Measurements from ENCODE around the gene GPD1L.

Gene GPD1L

GRCh38 chr3:32077260-32078084 lies 28.9 kb upstream of the GPD1L start:
- H3K36me3 Mint-ChIP-seq (ENCODE audit: low read depth) = no peaks in the 10 kb centered on the region
- no peaks in the 10 kb centered on the region for H3K27me3 Mint-ChIP-seq (ENCODE audit: low read depth, poor library complexity)
- no peak for DNase-seq
- peaks cover 11% of the 10 kb centered on the region for H3K9me3 Mint-ChIP-seq
- peaks cover 43% of the 10 kb centered on the region for H3K4me1 Mint-ChIP-seq
- no peak overlapping the region for H3K4me3 Mint-ChIP-seq
- H3K27ac Mint-ChIP-seq = peak overlapping the region; percentile 77
- no peak for TF ChIP-seq CTCF (IDR thresholded peaks at IDR 0.05)

DNA sequence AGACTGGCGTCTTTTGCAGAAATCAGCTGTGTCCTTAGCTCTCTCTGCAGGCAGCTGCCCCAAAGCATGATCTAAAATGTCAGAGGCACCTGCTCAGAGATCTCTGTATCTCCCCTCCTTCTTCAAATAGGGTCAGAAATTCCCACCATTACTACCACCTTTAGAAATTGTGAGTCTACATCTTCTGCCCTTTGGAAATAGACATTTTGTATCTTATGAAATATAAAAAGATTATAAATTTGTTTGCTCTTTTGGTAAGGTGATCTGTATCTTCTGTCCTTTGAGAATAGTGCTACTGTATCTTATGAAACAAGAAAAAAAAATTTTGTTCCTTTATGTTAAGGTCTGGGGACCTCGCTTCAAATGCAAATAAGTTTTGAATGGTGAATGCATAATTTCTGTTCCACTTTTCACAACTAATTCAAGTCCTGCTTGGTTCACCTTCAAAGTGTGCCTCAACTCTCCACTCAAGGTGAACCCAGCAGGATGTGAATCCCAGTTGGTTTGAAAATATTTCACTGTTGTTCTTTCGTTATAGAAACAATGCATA lies 28.3 kb upstream of the GPD1L start:
- Mint-ChIP-seq H3K4me3 (no peak overlapping the region), H3K36me3 (ENCODE audit: low read depth) (no peaks in the 10 kb centered on the region), H3K27ac (peak overlapping the region; percentile 70), H3K4me1 (peaks cover 48% of the 10 kb centered on the region), H3K9me3 (peaks cover 11% of the 10 kb centered on the region), H3K27me3 (ENCODE audit: low read depth, poor library complexity) (no peaks in the 10 kb centered on the region)
- no peak for DNase-seq
- TF ChIP-seq CTCF (IDR thresholded peaks at IDR 0.05) = no peak

DNA sequence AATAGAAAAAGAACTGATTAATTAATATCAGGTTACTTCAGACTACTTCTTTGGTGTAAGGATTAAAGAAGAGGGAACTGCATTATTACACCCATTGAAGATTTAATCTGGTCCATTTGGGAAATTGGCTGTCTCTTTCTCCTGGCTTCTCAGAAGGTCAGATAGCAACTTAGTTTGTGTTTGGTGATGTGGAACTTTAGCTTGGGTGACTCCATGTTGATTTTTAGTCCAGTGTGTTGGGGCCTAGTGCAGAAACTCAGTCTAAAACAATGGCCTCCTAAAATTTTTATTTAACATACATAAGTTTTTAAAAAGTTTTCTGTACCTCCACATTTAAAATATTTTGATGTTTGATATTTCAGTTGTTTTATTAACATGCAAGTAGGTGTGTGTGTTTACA lies 27.6 kb upstream of the GPD1L start:
- Mint-ChIP-seq H3K27ac (no peak overlapping the region), H3K36me3 (ENCODE audit: low read depth) (no peaks in the 10 kb centered on the region)

GRCh38 chr3:32082721-32083120 lies 23.7 kb upstream of the GPD1L start:
- H3K27ac Mint-ChIP-seq = no peak overlapping the region
- H3K4me3 Mint-ChIP-seq = no peak overlapping the region
- no peak for DNase-seq
- H3K27me3 Mint-ChIP-seq (ENCODE audit: low read depth, poor library complexity) = peaks cover 4% of the 10 kb centered on the region
- peaks cover 32% of the 10 kb centered on the region for H3K4me1 Mint-ChIP-seq
- H3K36me3 Mint-ChIP-seq (ENCODE audit: low read depth) = no peaks in the 10 kb centered on the region
- H3K9me3 Mint-ChIP-seq = peaks cover 23% of the 10 kb centered on the region
- TF ChIP-seq CTCF (IDR thresholded peaks at IDR 0.05) = no peak

More for the DNA sequence above, 27.6 kb upstream of the GPD1L start:
- no peak for DNase-seq
- H3K9me3 Mint-ChIP-seq = peaks cover 11% of the 10 kb centered on the region
- H3K27me3 Mint-ChIP-seq (ENCODE audit: low read depth, poor library complexity) = peaks cover 4% of the 10 kb centered on the region
- TF ChIP-seq CTCF (IDR thresholded peaks at IDR 0.05) = no peak
- H3K4me1 Mint-ChIP-seq = peaks cover 48% of the 10 kb centered on the region
- no peak overlapping the region for H3K4me3 Mint-ChIP-seq

GRCh38 chr3:32083702-32084270 lies 22.6 kb upstream of the GPD1L start:
- peaks cover 25% of the 10 kb centered on the region for H3K4me1 Mint-ChIP-seq
- no peak overlapping the region for H3K4me3 Mint-ChIP-seq
- peaks cover 4% of the 10 kb centered on the region for H3K27me3 Mint-ChIP-seq (ENCODE audit: low read depth, poor library complexity)
- no peak for DNase-seq
- peaks cover 34% of the 10 kb centered on the region for H3K9me3 Mint-ChIP-seq
- H3K36me3 Mint-ChIP-seq (ENCODE audit: low read depth) = no peaks in the 10 kb centered on the region
- no peak for TF ChIP-seq CTCF (IDR thresholded peaks at IDR 0.05)
- H3K27ac Mint-ChIP-seq = no peak overlapping the region

Data from nephron progenitor cell (in vitro differentiated cells).